ENCODE results near the gene CRTAC1. TPM values are rescaled to one million over a fixed set of nuclear protein-coding genes. Genes with fewer than 3 reads are reported as not detected.

CRTAC1 gene
- total RNA-seq, 1 experiment from 2014 or later = 0.20 TPM

GRCh38 chr10:98023024-98023423 lies 7.4 kb downstream of the CRTAC1 start:
- DNase-seq (ENCODE audit: low read depth, low spot score) (no peak), ATAC-seq (no peak)
- Histone ChIP-seq H3K9me3 (ENCODE audit: control insufficient read depth in 1 of 2, insufficient read depth in 1 of 2, low read depth in 1 of 2, low read length in 2 of 2) (no peaks in the 10 kb centered on the region), H2AFZ (ENCODE audit: low read depth, low read length, poor library complexity, severe bottlenecking) (no peak overlapping the region), H3K27ac (ENCODE audit: low read depth, low read length) (no peak overlapping the region), H3K9ac (ENCODE audit: low read length) (no peak overlapping the region), H3K27me3 (ENCODE audit: insufficient read depth, low read length) (peaks cover 29% of the 10 kb centered on the region), H3K4me1 (ENCODE audit: control insufficient read depth in 1 of 2, insufficient read depth in 2 of 2, low read length in 2 of 2) (no peaks in the 10 kb centered on the region), H4K20me1 (ENCODE audit: insufficient read depth) (no peaks in the 10 kb centered on the region), H3K9me2 (ENCODE audit: insufficient read depth) (no peaks in the 10 kb centered on the region), H3K36me3 (ENCODE audit: control insufficient read depth in 1 of 2, insufficient read depth in 2 of 2, low read length in 2 of 2) (no peaks in the 10 kb centered on the region), H3K79me2 (ENCODE audit: insufficient read depth, low read length) (no peaks in the 10 kb centered on the region), H3K4me3 (replicated peaks in 1 of 2; ENCODE audit: low read depth in 1 of 2, low read length in 2 of 2) (no peak overlapping the region), H3K4me2 (ENCODE audit: low read length) (no peak overlapping the region)
- TF ChIP-seq YY1 (IDR thresholded peaks at IDR 0.05; ENCODE audit: extremely low read depth, insufficient replicate concordance, low read depth, low read length) = no peak
- TF ChIP-seq ZBTB33 (IDR thresholded peaks at IDR 0.05; ENCODE audit: extremely low read depth, insufficient replicate concordance, low read length) = no peak
- no peak for TF ChIP-seq TCF7L2 (IDR thresholded peaks at IDR 0.05; ENCODE audit: borderline replicate concordance, extremely low read depth, insufficient read depth, insufficient read length)
- TF ChIP-seq POLR2AphosphoS5 (IDR thresholded peaks at IDR 0.05; ENCODE audit: low read depth, low read length) = no peak
- no peak for TF ChIP-seq FOSL1 (IDR thresholded peaks at IDR 0.05; ENCODE audit: low read depth)
- no peak for TF ChIP-seq CTCF (IDR thresholded peaks at IDR 0.05 in 2 of 3, conservative IDR thresholded peaks at IDR 0.05 in 1 of 3; ENCODE audit: borderline replicate concordance in 1 of 3, insufficient read depth in 1 of 3, low read depth in 2 of 3, low read length in 2 of 3)
- no peak for TF ChIP-seq EGR1 (IDR thresholded peaks at IDR 0.05; ENCODE audit: low read depth)
- TF ChIP-seq JUND (IDR thresholded peaks at IDR 0.05) = no peak
- TF ChIP-seq ZNF274 (IDR thresholded peaks at IDR 0.05; ENCODE audit: low read depth, low read length) = no peak
- no peak for TF ChIP-seq CBX3 (IDR thresholded peaks at IDR 0.05; ENCODE audit: low read depth)
- ChIA-PET RAD21 (ENCODE audit: low non-redundant PET in 1 of 2, low total read pairs in 2 of 2, uncharacterized antibody in 2 of 2, unreplicated experiment in 2 of 2) (no interaction called here), CTCF (no interaction called here), POLR2A (no interaction called here)
- no TSS peak for BruUV-seq (replicated peaks)
- intact Hi-C loops (cut with micrococcal nuclease) = no loop called here

Data from HCT116 (cell line).